Liver (tissue), 9 donors: ENCODE results near the gene SLC12A7. TPM values are rescaled to one million over a fixed set of nuclear protein-coding genes. Genes with fewer than 3 reads are reported as not detected.

Experiments used
- DNase-seq: peaks from one replicate; pipeline ENCODE4 v3.0.0-alpha.2; 2017; ENCODE audit warnings: low spot score
- H3K27ac ChIP-seq, 2 donors: one replicate each; pipeline ENCODE4 v1.7.0; 2013; ENCODE audit warnings: inconsistent platforms in 2 of 2, low read length in 2 of 2, control low read depth in 1 of 2, low read depth in 1 of 2, mild to moderate bottlenecking in 1 of 2
- H3K27me3 ChIP-seq, 4 donors: one replicate each; pipeline versions ENCODE4 v1.6.1 to v1.7.0; 2013; ENCODE audit warnings: low read length in 3 of 4, inconsistent platforms in 1 of 4, mild to moderate bottlenecking in 1 of 4, moderate library complexity in 1 of 4; ENCODE audit not compliant: control insufficient read depth in 4 of 4, insufficient read depth in 4 of 4
- H3K36me3 ChIP-seq, 4 donors: one replicate each; pipeline versions ENCODE4 v1.6.1 to v1.7.0; 2013; ENCODE audit warnings: low read length in 3 of 4, mild to moderate bottlenecking in 3 of 4, low read depth in 1 of 4, moderate library complexity in 1 of 4; ENCODE audit not compliant: control insufficient read depth in 4 of 4, insufficient read depth in 3 of 4
- H3K4me1 ChIP-seq, 4 donors: one replicate each; pipeline versions ENCODE4 v1.6.1 to v1.7.0; 2013; ENCODE audit warnings: low read length in 3 of 4, mild to moderate bottlenecking in 3 of 4, moderate library complexity in 1 of 4; ENCODE audit not compliant: control insufficient read depth in 4 of 4, insufficient read depth in 4 of 4
- H3K4me3 ChIP-seq, 3 donors: one replicate each; pipeline versions ENCODE4 v1.6.1 to v1.7.0; 2013; ENCODE audit warnings: low read length in 3 of 3, control low read depth in 1 of 3, low read depth in 1 of 3, mild to moderate bottlenecking in 1 of 3
- H3K9ac ChIP-seq, 2 donors: one replicate each; pipeline ENCODE4 v1.7.0; 2013; ENCODE audit warnings: low read length in 2 of 2, mild to moderate bottlenecking in 2 of 2, moderate library complexity in 2 of 2, control low read depth in 1 of 2, low read depth in 1 of 2
- H3K9me3 ChIP-seq, 4 donors: one replicate each; pipeline versions ENCODE4 v1.6.1 to v1.7.0; 2013; ENCODE audit warnings: low read length in 3 of 4; ENCODE audit not compliant: control insufficient read depth in 4 of 4
- ATF3 ChIP-seq: IDR thresholded peaks from 2 replicates; pipeline ENCODE4 v1.6.1; 2016; ENCODE audit warnings: antibody characterized with exemption
- CTCF ChIP-seq: fragments of 150-350 bp; IDR thresholded peaks from 2 replicates; pipeline ENCODE4 v1.5.1; 2017; ENCODE audit warnings: improper control_type of control experiment, low read depth, low read length; ENCODE audit not compliant: missing input control
- EGR1 ChIP-seq, 2 donors: IDR thresholded peaks; 2 replicates each; pipeline ENCODE4 v1.6.1; 2016 to 2018; ENCODE audit warnings: antibody characterized with exemption in 2 of 2, low read depth in 2 of 2
- FOXA1 ChIP-seq: IDR thresholded peaks from 2 replicates; pipeline ENCODE4 v1.6.1; 2016; ENCODE audit warnings: antibody characterized with exemption
- FOXA2 ChIP-seq: IDR thresholded peaks from 2 replicates; pipeline ENCODE4 v1.6.1; 2016; ENCODE audit warnings: antibody characterized with exemption
- GABPA ChIP-seq, 2 donors: IDR thresholded peaks in 1 of 2; conservative IDR thresholded peaks in 1 of 2; 2 replicates each; pipeline ENCODE4 v1.6.1; 2016; ENCODE audit warnings: antibody characterized with exemption in 2 of 2, mild to moderate bottlenecking in 1 of 2, moderate library complexity in 1 of 2
- HNF4A ChIP-seq, 2 donors: conservative IDR thresholded peaks; 2 replicates each; pipeline ENCODE4 v1.6.1; 2016; ENCODE audit warnings: antibody characterized with exemption in 2 of 2, mild to moderate bottlenecking in 2 of 2
- HNF4G ChIP-seq: IDR thresholded peaks from 2 replicates; pipeline ENCODE4 v1.6.1; 2016; ENCODE audit warnings: antibody characterized with exemption
- JUND ChIP-seq, 2 donors: IDR thresholded peaks; 2 replicates each; pipeline ENCODE4 v1.6.1; 2016; ENCODE audit warnings: antibody characterized with exemption in 2 of 2
- MAX ChIP-seq: IDR thresholded peaks from 2 replicates; pipeline ENCODE4 v1.6.1; 2016; ENCODE audit warnings: antibody characterized with exemption
- NR2F2 ChIP-seq: IDR thresholded peaks from 2 replicates; pipeline ENCODE4 v1.6.1; 2016; ENCODE audit warnings: antibody characterized with exemption
- RAD21 ChIP-seq, 2 donors: IDR thresholded peaks; 2 replicates each; pipeline ENCODE4 v1.6.1; 2016; ENCODE audit warnings: antibody characterized with exemption in 2 of 2, mild to moderate bottlenecking in 2 of 2
- RXRA ChIP-seq, 2 donors: IDR thresholded peaks; 2 replicates each; pipeline ENCODE4 v1.6.1; 2017 to 2018; ENCODE audit warnings: antibody characterized with exemption in 2 of 2, mild to moderate bottlenecking in 1 of 2
- YY1 ChIP-seq: IDR thresholded peaks from 2 replicates; pipeline ENCODE4 v1.6.1; 2016; ENCODE audit warnings: antibody characterized with exemption, mild to moderate bottlenecking
- WGBS: extraction: QIAGEN DNeasy Blood & Tissue Kit; methylation state at CpG from one replicate; pipeline ENCODE4 v1.1.7; 2013; 5-methylcytosine and 5-hydroxymethylcytosine counted together
- polyA plus RNA-seq, 2 donors: library from polyadenylated mRNA; stranded (reverse) in 1 of 2; unstranded in 1 of 2; fragments of 200-250 nt in 1 of 2; fragments of >200 nt in 1 of 2; fragmentation: Nextera tagmentation in 1 of 2; extraction: Ambion mirVana in 1 of 2; gene quantifications; one replicate each; pipeline versions ENCODE4 v1.2.1 to v1.2.3, GENCODE V29; 2013 to 2015
- total RNA-seq, 2 donors: library from RNA; depleted of rRNA; stranded (reverse); fragments of >200 nt; gene quantifications; one replicate each; pipeline ENCODE4 v1.2.3, GENCODE V29; 2014
- TF ChIP-seq, protein P1 (sequence below): IDR thresholded peaks from 2 replicates; pipeline ENCODE4 v1.6.1; 2016; ENCODE audit warnings: antibody characterized with exemption
- TF ChIP-seq, protein P2 (sequence below): IDR thresholded peaks from 2 replicates; pipeline ENCODE4 v1.6.1; 2016; ENCODE audit warnings: antibody characterized with exemption, mild to moderate bottlenecking
- donor health status: healthy.
- donor health status: healthy.
- donor health status: healthy.
- donor health status: healthy.
- donor health status: healthy.

SLC12A7 gene
- total and polyA plus RNA-seq, 4 donors, result 12.3 to 64.2 (median 28.9) TPM

DNA sequence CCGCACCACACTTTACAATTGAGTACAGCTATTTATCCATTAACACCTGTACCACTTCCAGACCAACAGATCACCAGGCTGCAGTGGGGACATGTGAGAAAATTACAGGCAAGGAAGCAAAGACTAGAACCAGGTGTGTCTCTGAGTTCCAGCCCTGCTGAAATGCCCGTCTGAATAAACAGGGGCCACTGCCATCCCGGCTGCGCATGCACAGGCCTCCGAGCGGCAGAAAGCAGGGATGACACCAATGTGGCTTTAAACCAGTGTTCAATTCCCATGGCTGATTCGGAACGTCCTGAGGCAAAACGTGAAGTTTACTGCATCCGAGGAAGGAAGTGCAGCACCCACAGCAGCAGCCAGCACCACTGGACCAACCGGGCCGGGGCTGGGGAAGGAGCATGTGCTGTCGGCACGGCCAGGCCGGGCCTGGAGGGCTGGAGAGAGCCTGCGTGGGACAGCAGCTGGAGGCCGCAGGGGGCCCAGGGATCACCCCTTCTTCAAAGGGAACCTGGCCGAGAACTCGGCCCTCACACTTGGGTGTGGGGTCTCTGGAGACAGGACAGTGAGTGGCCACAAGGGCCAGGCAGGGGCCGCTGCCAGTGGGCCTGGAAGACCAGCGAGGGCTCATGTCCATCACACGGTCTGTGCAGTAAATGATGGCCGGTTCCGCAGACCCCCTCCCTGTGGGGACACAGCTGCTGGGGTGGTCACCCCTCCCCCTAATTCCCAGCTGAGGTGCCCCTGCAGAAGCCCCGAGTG lies 33.0 kb upstream of the SLC12A7 start:
- Histone ChIP-seq H3K4me3 (no peak overlapping the region), H3K27me3 (no peaks in the 10 kb centered on the region), H3K36me3 (no peaks in the 10 kb centered on the region), H3K27ac (no peak overlapping the region), H3K9me3 (no peaks in the 10 kb centered on the region), H3K4me1 (peaks cover 0 to 9% (median 5%) of the 10 kb centered on the region in 4 donors), H3K9ac (no peak overlapping the region)
- 87% methylated on average over 25 of the region's 25 CpGs for WGBS
- no peak for DNase-seq
- TF ChIP-seq MAX (no peak), HNF4G (no peak), YY1 (no peak)

DNA sequence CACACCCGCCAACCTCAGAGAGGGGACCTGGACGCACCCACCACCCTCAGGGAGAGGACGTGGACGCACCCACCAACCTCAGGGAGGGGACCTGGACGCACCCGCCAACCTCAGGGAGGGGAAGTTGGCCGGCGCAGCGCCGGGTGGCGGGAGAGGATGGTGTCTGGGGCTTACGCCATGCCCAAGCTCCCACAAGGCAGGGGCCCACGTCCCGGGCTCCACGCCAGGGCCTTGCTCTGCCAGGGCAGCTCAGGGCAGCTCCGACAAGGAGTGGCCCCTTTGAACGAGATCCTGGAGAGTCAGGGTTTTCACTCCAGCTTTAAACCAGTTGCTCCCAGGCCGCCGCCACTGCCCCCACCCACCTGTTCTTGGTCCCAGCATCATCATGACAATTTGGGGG lies 32.2 kb upstream of the SLC12A7 start:
- Histone ChIP-seq H3K9me3 (no peaks in the 10 kb centered on the region), H3K27ac (no peak overlapping the region), H3K36me3 (no peaks in the 10 kb centered on the region), H3K4me1 (peaks cover 0 to 9% (median 5%) of the 10 kb centered on the region in 4 donors), H3K4me3 (no peak overlapping the region), H3K9ac (no peak overlapping the region), H3K27me3 (no peaks in the 10 kb centered on the region)
- 85% methylated on average over 19 of the region's 19 CpGs for WGBS
- TF ChIP-seq ATF3, result no peak
- TF ChIP-seq HNF4A (conservative IDR thresholded peaks at IDR 0.05), result no peak
- no peak for TF ChIP-seq EGR1 (IDR thresholded peaks at IDR 0.05; ENCODE audit: low read depth in 2 of 2)
- TF ChIP-seq MAX, result no peak
- TF ChIP-seq FOXA1, result no peak
- no peak for TF ChIP-seq CTCF
- TF ChIP-seq RXRA (IDR thresholded peaks at IDR 0.05), result no peak
- no peak for TF ChIP-seq JUND (IDR thresholded peaks at IDR 0.05)
- TF ChIP-seq, protein P1, sequence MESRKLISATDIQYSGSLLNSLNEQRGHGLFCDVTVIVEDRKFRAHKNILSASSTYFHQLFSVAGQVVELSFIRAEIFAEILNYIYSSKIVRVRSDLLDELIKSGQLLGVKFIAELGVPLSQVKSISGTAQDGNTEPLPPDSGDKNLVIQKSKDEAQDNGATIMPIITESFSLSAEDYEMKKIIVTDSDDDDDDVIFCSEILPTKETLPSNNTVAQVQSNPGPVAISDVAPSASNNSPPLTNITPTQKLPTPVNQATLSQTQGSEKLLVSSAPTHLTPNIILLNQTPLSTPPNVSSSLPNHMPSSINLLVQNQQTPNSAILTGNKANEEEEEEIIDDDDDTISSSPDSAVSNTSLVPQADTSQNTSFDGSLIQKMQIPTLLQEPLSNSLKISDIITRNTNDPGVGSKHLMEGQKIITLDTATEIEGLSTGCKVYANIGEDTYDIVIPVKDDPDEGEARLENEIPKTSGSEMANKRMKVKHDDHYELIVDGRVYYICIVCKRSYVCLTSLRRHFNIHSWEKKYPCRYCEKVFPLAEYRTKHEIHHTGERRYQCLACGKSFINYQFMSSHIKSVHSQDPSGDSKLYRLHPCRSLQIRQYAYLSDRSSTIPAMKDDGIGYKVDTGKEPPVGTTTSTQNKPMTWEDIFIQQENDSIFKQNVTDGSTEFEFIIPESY, result no peak
- no peak for TF ChIP-seq NR2F2
- TF ChIP-seq, protein P2, sequence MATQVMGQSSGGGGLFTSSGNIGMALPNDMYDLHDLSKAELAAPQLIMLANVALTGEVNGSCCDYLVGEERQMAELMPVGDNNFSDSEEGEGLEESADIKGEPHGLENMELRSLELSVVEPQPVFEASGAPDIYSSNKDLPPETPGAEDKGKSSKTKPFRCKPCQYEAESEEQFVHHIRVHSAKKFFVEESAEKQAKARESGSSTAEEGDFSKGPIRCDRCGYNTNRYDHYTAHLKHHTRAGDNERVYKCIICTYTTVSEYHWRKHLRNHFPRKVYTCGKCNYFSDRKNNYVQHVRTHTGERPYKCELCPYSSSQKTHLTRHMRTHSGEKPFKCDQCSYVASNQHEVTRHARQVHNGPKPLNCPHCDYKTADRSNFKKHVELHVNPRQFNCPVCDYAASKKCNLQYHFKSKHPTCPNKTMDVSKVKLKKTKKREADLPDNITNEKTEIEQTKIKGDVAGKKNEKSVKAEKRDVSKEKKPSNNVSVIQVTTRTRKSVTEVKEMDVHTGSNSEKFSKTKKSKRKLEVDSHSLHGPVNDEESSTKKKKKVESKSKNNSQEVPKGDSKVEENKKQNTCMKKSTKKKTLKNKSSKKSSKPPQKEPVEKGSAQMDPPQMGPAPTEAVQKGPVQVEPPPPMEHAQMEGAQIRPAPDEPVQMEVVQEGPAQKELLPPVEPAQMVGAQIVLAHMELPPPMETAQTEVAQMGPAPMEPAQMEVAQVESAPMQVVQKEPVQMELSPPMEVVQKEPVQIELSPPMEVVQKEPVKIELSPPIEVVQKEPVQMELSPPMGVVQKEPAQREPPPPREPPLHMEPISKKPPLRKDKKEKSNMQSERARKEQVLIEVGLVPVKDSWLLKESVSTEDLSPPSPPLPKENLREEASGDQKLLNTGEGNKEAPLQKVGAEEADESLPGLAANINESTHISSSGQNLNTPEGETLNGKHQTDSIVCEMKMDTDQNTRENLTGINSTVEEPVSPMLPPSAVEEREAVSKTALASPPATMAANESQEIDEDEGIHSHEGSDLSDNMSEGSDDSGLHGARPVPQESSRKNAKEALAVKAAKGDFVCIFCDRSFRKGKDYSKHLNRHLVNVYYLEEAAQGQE, result no peak
- no peak for TF ChIP-seq GABPA (IDR thresholded peaks at IDR 0.05 in 1 of 2, conservative IDR thresholded peaks at IDR 0.05 in 1 of 2)
- TF ChIP-seq FOXA2, result no peak
- TF ChIP-seq HNF4G, result no peak
- no peak for TF ChIP-seq RAD21 (IDR thresholded peaks at IDR 0.05)
- TF ChIP-seq YY1, result no peak
- no peak for DNase-seq
